ENCODE data around the gene PROSER3.

Gene PROSER3

GRCh38 chr19:35779033-35779432 is 21.1 kb downstream of the PROSER3 start:
- no peak for DNase-seq

GRCh38 chr19:35780058-35780457 is 22.1 kb downstream of the PROSER3 start:
- DNase-seq = no peak

GRCh38 chr19:35780717-35781116 is 22.7 kb downstream of the PROSER3 start:
- no peak for DNase-seq

- DNase-seq = no peak
Measured at GRCh38 chr19:35781650-35782049, 23.7 kb downstream of the PROSER3 start.

GRCh38 chr19:35782589-35782988 is 24.6 kb downstream of the PROSER3 start:
- no peak for DNase-seq

- no peak for DNase-seq
Measured at GRCh38 chr19:35783469-35784434, 25.8 kb downstream of the PROSER3 start.

GRCh38 chr19:35784503-35785338 is 26.7 kb downstream of the PROSER3 start:
- no peak for DNase-seq

- DNase-seq = no peak
Measured at GRCh38 chr19:35785339-35785627, 27.3 kb downstream of the PROSER3 start.

- no peak for DNase-seq
Measured at GRCh38 chr19:35786299-35787160, 28.6 kb downstream of the PROSER3 start.

GRCh38 chr19:35787227-35787799 is 29.3 kb downstream of the PROSER3 start:
- no peak for DNase-seq

GRCh38 chr19:35788205-35788960 is 30.4 kb downstream of the PROSER3 start:
- DNase-seq = no peak

GRCh38 chr19:35789195-35789977 is 31.4 kb downstream of the PROSER3 start:
- DNase-seq = no peak

GRCh38 chr19:35789978-35790944 is 32.3 kb downstream of the PROSER3 start:
- DNase-seq = no peak

GRCh38 chr19:35790981-35791813 is 33.2 kb downstream of the PROSER3 start:
- no peak for DNase-seq

- no peak for DNase-seq
Measured at GRCh38 chr19:35791814-35792279, 33.9 kb downstream of the PROSER3 start.

- no peak for DNase-seq
Measured at GRCh38 chr19:35792312-35792711, 34.3 kb downstream of the PROSER3 start.

GRCh38 chr19:35792888-35793287 is 34.9 kb downstream of the PROSER3 start:
- no peak for DNase-seq

- no peak for DNase-seq
Measured at GRCh38 chr19:35793381-35794165, 35.6 kb downstream of the PROSER3 start.
